Islet precursor cell (in vitro differentiated cells): Measurements from ENCODE around the gene NAA11.

Experiments used
- DNase-seq: peaks from one replicate; pipeline ENCODE4 v3.0.0-alpha.2; 2018

NAA11 gene

DNA sequence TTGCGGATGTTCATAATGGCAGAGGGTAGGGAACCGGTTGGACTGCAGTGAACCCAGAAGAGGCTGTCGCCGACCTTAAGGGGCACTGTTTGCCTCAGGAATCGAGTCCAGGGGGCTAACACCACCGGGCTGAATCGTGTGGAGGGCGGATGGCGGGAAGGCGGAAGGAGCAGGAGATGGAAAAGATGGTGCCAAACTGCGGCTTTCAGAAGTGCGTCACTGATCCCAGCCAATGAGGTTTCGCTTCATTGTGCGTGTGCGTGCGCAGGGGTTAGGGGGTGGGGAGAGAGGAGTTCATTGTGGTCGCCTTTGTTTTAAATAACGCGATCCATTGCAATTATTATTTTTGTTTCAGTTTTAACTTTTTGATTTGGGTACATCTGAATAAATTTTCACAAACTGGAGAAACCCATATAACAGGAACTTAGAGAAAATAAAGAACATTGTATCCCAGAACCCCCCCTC lies at the start of gene NAA11:
TSS of gene NAA11 (minus strand) at position 198 of the 465 bp plus-strand sequence. CDS start at position 14, 184 bp downstream.
- no peak for DNase-seq

DNA sequence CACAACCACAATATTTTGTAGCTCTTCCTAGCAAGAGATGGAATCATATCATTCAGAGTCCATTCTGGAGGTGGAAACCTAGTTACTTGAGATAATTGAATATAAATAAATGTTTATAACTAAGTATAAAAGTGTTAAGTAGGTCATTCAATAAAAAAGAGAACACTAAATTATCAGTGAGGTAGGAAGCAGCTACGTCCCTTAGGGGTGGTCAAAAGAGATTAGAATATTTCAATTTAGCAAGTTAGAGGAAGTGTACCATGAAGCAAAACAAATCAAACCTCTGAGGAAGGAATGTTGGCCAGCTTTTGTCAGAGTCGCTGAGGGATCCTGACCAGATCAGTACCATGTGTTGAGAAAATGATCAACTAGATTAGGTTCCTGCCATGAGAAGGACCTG lies 44.2 kb upstream of the NAA11 start:
- DNase-seq = no peak

- DNase-seq = no peak
These were observed 41.2 kb upstream of the NAA11 start for GRCh38 chr4:79367096-79367495.

GRCh38 chr4:79366422-79366821 lies 40.6 kb upstream of the NAA11 start:
- no peak for DNase-seq

DNA sequence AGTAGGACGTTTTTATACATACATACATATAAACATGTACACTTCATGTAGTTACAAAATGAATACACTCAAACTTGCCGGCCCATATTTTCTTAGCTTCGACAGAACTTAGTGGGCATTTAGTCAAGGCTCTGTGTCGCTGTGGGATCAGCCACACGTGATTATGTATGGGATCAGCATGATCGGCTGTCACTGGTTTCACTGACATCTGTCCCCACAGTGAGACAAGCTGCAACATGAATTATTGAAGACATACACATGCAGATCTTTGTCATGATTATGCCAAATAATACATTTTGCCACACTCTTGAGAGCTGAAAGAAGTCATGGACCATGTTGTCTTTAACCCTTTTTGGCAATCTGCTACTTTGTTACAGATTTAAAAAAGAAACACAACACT lies 38.2 kb upstream of the NAA11 start:
- DNase-seq = no peak

- no peak for DNase-seq
These were observed 36.8 kb upstream of the NAA11 start for GRCh38 chr4:79362626-79363025.

DNA sequence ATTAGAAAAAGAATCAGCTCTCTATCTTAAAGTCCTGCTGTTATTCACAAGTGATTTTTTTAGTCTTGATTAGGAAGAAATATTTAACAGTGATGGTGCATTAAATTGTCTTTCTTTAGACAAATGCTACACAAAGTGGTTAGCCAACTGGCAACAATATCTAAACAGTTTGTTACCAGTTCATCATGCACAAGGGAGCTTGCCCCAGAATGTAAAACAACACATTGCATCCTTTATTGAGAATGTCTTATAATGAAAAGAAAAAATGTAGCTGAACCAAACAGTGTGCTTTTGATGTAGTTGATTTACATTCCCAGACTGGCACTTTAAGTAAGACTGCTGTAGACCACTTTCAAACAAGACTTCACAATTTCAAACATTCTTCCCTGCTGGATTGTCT lies 34.1 kb upstream of the NAA11 start:
- no peak for DNase-seq

- no peak for DNase-seq
These were observed 32.6 kb upstream of the NAA11 start for GRCh38 chr4:79358438-79358837.

DNA sequence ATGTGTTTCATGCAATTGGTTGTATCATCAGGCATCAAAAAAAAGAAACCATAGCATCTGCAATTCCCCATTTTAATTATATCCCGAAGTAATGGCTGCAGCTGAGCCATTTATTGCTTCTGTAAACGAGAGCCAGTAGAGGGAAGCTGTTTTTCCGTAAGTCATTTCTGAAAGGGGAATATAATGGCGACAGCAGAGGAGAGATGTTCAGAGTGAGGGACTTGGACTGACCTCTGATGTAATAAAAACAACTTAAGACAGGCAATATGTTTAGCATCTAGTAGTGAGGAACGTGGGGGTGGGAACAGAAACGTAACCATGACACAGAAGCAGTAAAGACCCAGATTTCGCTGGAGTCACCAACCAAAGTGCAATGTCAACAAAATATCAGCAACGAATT lies 31.5 kb upstream of the NAA11 start:
- DNase-seq = no peak

GRCh38 chr4:79353075-79353474 lies 27.2 kb upstream of the NAA11 start:
- DNase-seq = no peak

DNA sequence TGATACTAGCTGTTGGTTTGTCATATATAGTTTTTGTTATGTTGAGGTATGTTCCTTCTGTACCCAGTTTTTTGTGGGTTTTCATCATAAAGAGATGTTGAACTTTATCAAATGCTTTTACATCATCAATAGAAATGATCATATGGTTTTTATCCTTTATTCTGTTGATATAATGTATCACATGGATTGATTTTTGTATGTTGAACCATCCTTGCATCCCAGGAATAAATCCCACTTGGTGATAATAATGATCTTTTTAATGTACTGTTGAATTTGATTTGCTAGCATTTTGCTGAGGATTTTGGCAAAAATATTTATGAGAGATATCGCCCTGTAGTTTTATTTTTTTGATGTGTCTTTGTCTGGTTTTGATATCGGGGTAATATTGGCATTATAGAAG lies 22.5 kb upstream of the NAA11 start:
- DNase-seq = no peak

GRCh38 chr4:79341893-79342653 lies 16.2 kb upstream of the NAA11 start:
- DNase-seq = no peak

DNA sequence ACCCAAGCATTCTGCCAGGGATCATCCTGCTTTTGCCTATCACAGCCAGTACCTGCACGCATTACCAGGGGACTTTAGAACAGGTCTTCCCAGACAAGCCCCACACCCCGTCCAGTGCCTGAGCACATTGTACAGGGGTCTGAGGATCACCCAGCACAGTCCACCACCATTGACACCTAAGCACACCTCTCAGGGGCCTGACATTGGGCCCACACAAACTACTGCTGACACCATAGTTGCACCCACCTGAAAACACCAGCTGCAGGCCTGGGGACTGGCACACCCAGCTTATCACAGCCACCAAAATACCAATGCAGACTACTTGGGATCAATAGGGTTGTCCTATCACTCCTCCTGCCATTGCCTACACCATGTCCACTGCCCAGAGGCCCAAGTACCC lies 14.7 kb upstream of the NAA11 start:
- no peak for DNase-seq

DNA sequence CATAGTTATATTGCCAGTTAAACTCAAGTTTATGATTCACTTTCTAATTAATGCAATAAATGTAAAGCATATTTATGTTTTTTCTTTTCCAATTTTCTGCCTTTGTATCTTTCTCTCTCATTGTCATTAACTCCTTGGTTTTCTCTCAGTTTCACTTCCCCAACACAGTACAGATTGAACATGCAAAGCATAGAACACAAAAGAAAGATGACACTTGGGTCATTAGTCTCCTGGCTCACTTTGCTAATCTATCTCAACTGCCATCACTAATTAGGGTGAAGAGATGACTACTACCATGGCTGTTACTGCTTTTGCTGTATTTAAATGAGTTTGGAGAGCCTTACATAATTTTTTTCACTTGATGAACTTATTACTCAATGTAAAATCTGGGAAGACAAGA lies 12.3 kb upstream of the NAA11 start:
- DNase-seq = no peak

DNA sequence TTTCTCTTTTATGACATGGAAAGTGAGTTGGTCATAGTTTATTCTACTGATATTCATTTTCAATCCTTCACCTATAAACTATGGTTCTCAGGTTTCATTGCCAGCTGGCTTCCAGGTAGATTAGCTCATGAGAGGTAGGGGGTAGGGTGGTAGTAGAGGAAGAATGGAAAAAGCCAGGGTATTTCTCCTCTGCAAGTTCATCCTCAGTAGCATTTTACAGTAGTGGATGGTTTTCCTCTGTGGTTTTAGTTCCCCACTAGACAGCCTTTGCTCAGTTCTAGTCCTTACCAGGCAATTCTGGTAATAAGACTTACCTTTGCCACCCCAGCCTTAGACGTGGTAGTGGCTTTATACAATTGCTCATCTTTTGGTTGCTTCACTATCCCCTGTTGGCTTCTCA lies 8.9 kb upstream of the NAA11 start:
- DNase-seq = no peak

DNA sequence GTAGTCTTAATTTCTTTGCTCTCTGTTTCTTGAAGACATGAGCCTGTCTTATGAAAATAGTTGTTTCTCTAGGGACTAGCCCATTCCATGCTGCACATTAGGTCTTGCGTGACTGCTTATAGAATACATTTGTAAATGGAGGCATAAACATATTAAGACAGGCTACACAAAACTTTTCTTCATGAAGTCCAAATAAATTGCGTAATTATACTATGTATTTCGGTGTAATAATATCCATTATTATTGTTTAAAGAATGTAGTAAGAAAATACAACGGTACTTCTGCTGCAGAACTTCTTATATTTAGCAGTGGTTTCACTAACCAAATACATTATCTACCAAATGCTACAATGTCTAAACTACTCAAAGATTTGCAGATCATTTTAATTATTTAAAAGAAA lies 8.5 kb upstream of the NAA11 start:
- DNase-seq = no peak

DNA sequence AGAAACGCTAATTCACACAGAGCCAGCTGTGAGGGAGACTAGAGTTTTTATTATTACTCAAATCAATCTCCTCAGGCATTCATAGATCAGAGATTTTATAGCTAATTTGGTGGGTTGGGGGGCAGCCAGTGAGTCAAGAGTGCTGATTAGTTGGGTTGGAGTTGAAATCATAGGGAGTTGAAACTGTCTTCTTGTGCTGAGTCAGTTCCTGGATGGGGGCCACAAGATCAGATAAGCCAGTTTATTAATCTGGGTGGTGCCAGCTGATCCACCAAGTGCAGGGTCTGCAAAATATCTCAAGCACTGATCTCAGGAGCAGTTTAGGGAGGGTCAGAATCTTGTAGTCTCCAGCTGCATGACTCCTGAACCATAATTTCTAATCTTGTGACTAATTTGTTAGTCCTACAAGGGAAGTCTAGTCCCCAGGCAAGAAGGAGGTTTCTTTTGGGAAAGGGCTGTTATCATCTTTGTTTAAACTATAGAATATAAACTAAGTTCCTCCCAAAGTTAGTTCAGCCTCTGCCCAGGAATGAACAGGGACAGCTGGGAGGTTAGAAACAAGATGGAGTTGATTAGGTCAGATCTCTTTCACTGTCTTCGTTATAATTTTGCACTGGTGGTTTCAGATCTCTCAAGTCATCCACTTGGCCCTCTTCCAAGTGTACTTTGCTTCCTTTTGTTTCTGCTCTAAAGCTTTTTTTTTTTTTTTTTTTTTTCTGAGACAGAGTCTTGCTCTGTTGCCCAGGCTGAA lies 5.4 kb upstream of the NAA11 start:
- no peak for DNase-seq

DNA sequence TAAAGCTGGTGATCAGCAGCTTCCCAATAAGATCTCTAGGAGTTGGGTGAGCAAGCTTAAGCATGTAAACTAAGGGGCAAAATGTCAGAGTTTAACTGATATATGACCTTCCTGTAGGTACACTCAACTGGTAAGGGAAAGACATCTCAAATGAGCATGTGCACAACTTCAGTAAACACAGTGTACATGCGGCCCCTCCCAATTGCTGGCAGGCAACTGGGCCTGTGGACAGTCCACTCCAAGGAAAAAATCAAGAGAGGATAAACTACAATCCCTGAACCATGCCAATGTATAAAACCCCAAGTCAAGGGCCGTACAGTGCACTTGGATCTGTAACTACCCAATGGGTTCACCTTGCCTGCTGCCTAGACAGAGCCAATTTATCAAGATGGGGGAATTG lies 4.9 kb upstream of the NAA11 start:
- no peak for DNase-seq

GRCh38 chr4:79325436-79325835 lies 425 bp downstream of the NAA11 start:
- no peak for DNase-seq

- no peak for DNase-seq
These were observed 5.9 kb downstream of the NAA11 start for GRCh38 chr4:79319975-79320374.

DNA sequence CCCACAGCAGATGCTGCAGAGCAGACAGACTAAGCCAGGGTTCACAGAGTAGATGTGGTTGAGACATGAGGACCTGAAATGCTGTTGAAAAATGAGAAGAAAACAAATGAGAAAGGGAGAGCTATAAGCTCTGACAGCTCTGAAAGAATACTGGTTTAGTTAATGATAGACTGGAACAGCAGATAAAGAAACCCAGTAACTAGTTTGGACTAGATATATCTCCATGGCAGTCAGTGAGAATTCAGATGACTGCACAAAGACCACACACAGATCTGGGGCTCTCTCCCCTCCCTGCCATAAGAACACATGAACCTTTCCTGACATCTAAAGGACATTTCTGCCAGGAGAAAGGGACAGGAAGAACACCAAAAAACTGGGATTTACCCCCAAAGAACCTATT lies 8.2 kb downstream of the NAA11 start:
- DNase-seq = no peak

GRCh38 chr4:79315891-79316290 lies 10.0 kb downstream of the NAA11 start:
- DNase-seq = no peak

- DNase-seq = no peak
These were observed 14.6 kb downstream of the NAA11 start for GRCh38 chr4:79311279-79311678.

DNA sequence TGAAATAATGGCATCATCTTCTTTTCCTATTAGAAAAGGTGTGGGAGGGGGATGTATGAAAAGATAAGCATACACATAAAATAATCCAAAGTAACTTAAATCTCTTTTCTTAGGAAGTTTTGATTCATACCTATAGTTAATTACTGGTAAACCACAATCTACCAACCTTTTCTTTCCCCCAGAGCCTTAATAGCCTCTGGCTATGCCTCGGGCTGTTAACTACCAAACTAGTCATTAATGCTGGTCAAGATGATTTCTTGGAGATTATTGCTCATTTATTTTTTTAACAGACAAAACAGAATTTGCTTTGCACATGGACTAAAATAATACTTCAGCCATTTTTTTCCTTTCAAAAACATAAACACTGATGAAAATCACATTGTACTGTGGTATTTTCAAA lies 16.9 kb downstream of the NAA11 start:
- no peak for DNase-seq

DNA sequence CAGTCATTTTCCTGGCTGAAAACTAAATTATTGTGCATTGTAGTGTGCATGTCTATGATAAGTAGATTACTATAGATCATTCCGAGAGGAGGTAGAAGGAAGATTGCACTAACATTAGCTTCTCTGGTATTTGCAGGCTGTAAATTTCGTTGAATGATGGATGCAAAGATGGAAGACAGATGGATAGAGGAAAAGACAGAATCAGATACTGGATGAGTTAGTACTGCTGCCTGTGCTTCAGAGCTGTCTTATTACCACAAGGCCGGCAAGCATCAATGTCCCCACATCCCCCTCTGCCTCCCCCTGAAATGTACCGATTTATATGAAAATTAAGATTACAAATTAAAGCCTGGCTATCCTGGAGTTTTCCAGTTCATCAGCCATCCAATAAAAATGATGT lies 17.7 kb downstream of the NAA11 start:
- no peak for DNase-seq
